ENCODE data around the gene ATP9B.

DNA sequence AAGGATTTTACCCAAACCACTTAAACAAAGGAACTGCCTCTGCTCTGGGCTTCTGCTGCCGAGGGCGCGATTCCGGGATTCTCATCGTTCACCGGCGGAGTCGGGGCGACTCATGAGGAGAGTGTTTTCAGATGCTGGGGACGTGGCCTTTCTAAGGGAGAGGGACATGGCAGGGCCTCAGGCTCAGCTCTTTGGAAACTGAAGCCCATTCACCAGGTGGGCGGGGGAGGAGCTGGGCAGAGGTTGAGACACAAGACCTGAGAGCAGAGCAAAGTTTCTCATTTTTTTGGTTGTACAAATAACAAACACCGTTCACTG, 356.3 kb downstream of the ATP9B start:
- TF ChIP-seq, protein P1, sequence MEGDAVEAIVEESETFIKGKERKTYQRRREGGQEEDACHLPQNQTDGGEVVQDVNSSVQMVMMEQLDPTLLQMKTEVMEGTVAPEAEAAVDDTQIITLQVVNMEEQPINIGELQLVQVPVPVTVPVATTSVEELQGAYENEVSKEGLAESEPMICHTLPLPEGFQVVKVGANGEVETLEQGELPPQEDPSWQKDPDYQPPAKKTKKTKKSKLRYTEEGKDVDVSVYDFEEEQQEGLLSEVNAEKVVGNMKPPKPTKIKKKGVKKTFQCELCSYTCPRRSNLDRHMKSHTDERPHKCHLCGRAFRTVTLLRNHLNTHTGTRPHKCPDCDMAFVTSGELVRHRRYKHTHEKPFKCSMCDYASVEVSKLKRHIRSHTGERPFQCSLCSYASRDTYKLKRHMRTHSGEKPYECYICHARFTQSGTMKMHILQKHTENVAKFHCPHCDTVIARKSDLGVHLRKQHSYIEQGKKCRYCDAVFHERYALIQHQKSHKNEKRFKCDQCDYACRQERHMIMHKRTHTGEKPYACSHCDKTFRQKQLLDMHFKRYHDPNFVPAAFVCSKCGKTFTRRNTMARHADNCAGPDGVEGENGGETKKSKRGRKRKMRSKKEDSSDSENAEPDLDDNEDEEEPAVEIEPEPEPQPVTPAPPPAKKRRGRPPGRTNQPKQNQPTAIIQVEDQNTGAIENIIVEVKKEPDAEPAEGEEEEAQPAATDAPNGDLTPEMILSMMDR (conservative IDR thresholded peaks at IDR 0.05), result no peak
- TF ChIP-seq EZH2 (IDR thresholded peaks at IDR 0.05; ENCODE audit: low read depth), result no peak

All from PC-9 (cell line).